ENCODE results near the gene FGF18.

The FGF18 gene

GRCh38 chr5:171422495-171422894 is 3.0 kb downstream of the FGF18 start:
- DNase-seq (ENCODE audit: low read depth in 2 of 3, low spot score in 1 of 3), result no peak

DNA sequence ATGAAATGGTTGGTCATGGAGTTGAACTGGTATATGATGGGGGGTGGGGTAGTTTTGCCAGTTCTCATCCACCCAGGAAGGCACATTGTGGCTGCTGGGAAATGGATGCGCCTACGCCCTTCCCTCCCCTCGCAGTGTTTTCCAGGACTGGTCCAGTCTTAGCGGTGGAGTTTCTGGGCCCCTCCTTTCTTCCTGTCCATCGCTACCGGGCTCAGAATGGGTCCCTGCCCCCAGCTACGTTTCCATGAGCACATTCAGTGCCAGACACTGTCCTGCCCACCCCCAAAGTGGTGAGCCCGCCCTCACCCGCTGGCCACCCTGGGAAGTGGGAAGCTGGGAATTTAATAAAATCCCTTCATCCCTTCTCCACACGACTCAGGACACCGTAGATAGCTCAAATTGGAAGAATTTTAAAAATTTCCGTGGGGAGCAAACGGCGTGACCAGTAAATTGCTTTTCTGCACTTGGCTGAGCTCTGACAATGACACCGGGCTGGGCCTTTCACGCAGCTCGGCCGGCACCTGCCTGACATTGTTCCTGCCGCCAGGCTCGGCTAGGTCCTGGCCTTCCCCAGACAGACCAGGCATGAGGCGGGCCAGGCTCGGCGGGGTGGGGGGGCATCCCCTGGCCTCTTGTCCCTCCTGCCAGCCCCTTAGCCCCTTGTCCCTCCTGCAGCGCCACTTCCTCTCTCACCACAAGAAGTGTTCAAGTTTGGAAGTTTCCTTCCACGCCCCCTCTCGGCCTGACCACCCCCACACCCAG is 3.6 kb downstream of the FGF18 start:
- DNase-seq (ENCODE audit: low read depth in 2 of 3, low spot score in 1 of 3), result no peak

GRCh38 chr5:171424726-171425125 is 5.3 kb downstream of the FGF18 start:
- no peak for DNase-seq (ENCODE audit: low read depth in 2 of 3, low spot score in 1 of 3)

- DNase-seq (ENCODE audit: low read depth in 2 of 3, low spot score in 1 of 3), result no peak
These were observed 6.3 kb downstream of the FGF18 start for GRCh38 chr5:171425596-171426244.

DNA sequence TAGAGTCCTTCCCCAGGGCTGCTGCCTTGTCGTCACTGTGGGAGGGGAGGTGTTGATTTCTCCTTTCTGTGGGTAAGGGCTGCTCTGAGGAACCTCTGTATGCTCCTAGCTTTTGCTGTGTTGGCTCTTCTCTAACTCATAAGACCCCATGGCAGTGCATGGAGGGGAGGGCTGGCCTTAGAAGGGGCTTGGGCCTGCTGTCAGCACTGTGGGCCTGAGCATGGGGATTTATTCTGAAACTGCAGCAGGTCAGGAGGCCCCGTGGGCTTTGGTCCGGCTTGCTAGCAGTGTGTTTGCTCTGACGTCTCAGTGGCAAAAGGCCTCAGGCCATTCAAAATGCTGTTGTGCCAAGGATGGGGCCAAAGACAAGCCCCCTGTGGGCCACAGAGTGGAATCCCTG is 6.8 kb downstream of the FGF18 start:
- DNase-seq (ENCODE audit: low read depth in 2 of 3, low spot score in 1 of 3), result no peak

GRCh38 chr5:171426680-171427079 is 7.2 kb downstream of the FGF18 start:
- no peak for DNase-seq (ENCODE audit: low read depth in 2 of 3, low spot score in 1 of 3)

- DNase-seq (ENCODE audit: low read depth in 2 of 3, low spot score in 1 of 3), result no peak
These were observed 8.1 kb downstream of the FGF18 start for GRCh38 chr5:171427318-171428167.

DNA sequence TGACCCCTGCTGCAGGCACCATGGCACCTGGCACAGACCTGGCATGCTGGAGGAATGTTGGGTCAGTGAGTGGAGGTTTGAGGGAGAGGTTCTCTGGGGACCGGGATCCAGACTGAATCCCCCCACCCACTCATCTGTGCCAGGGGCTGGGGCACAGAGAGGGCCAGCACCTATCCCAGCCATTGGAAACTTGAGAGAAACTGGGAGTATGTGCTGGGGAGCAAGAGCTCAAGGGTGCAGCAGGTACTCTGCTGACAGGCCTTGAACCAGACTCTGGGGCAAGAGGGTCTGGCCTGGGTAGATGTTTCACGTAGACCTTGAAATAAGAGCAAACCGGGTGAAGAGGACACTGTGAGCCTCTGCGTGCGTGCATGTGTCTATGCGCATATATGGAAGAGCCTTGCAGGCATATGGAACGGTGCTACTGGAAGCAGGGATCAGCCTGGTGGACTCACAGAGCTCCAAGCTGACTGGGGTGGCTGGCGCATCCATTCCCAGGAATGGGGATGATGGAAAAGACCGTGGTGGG is 8.8 kb downstream of the FGF18 start:
- no peak for DNase-seq (ENCODE audit: low read depth in 2 of 3, low spot score in 1 of 3)

GRCh38 chr5:171428809-171429542 is 9.5 kb downstream of the FGF18 start:
- DNase-seq (ENCODE audit: low read depth in 2 of 3, low spot score in 1 of 3), result no peak

GRCh38 chr5:171429543-171429910 is 10.1 kb downstream of the FGF18 start:
- DNase-seq (ENCODE audit: low read depth in 2 of 3, low spot score in 1 of 3), result no peak

- DNase-seq (ENCODE audit: low read depth in 2 of 3, low spot score in 1 of 3), result no peak
These were observed 11.9 kb downstream of the FGF18 start for GRCh38 chr5:171431251-171431777.

DNA sequence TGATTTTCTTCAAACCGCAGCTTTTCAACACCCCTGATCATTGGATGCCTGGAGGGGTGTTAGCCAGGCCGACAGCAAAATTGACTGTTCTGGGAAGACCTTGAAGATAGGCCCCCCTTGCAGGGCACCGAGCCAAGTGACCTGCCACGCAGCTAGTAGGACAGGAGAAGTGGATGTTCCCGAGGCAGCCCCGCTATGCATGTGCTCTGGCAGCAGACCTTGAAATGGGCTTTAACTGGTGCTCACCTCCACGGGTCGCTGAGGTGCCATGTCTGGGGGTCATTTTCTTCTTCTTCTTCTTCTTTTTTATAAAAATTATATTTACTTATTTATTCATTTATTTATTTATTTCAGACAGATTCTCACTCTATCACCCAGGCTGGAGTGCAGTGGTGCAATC is 12.6 kb downstream of the FGF18 start:
- no peak for DNase-seq (ENCODE audit: low read depth in 2 of 3, low spot score in 1 of 3)

- no peak for DNase-seq (ENCODE audit: low read depth in 2 of 3, low spot score in 1 of 3)
These were observed 13.3 kb downstream of the FGF18 start for GRCh38 chr5:171432583-171433351.

DNA sequence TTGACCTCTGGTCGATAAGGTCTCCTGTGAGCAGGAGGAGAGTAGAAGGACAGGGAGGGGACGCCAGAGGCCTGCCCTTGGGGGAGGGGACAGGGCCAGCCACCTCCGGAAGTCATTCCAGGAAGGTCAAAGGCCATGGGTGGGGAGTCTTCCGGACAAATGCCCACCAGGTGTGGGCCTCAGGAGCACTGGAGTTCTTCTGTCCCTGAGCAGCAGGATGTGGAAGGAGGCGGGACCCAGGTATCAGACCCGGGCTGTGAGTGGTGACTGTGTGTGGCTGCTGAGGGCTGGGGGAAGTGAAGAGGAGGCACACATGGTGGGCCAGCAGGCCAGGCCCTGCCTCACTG is 13.9 kb downstream of the FGF18 start:
- no peak for DNase-seq (ENCODE audit: low read depth in 2 of 3, low spot score in 1 of 3)

DNA sequence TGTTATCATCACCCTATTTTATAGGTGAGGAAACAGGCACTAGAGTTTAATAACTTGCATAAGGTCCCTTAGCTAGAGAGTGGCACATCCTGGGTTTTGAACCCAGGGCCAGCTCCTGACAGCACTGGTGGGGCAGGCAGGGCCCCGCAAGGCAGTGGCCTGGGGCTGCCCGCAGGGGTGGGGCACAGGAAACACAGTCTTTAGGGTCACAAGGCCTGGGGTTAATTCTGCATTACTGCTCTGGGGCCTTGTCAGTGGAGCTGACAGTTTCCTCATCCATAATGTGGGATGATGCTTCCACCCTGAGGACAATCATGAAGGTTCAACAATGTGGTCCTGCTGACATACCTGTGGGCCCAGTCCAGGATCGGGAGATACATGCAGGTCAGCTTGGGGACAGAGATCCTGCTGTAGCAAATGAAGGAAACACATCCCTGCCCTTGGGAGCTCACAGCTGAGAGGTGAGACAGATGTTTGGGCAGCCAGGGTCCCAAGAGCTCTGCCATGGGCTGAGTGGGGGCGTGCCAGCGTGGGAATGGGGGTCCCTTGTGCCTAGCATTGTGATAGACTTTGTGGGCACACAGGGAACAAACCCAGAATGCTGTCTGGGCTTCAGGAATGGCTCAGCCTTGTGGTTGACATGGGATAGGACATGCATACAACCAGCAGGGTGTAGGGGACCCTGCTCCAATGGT is 14.7 kb downstream of the FGF18 start:
- no peak for DNase-seq (ENCODE audit: low read depth in 2 of 3, low spot score in 1 of 3)

- no peak for DNase-seq (ENCODE audit: low read depth in 2 of 3, low spot score in 1 of 3)
These were observed 15.4 kb downstream of the FGF18 start for GRCh38 chr5:171434874-171435273.

DNA sequence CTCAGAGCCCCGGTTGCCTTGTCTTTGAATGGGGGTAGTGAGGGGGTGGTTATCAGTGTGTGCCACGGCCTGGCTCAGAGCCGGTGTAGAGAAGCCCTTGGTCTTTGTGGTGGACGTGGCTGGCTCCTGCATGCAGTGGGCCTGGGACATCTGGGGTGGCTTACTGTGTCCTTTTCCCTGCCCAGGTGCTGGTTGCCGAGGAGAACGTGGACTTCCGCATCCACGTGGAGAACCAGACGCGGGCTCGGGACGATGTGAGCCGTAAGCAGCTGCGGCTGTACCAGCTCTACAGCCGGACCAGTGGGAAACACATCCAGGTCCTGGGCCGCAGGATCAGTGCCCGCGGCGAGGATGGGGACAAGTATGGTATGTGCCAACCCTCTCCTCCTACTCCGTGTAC is 16.5 kb downstream of the FGF18 start:
- no peak for DNase-seq (ENCODE audit: low read depth in 2 of 3, low spot score in 1 of 3)

GRCh38 chr5:171436804-171437285 is 17.4 kb downstream of the FGF18 start:
- DNase-seq (ENCODE audit: low read depth in 2 of 3, low spot score in 1 of 3), result no peak

- no peak for DNase-seq (ENCODE audit: low read depth in 2 of 3, low spot score in 1 of 3)
These were observed 17.9 kb downstream of the FGF18 start for GRCh38 chr5:171437286-171437821.
